Smooth muscle cell (in vitro differentiated cells): ENCODE results near the gene NKAIN2. TPM values are rescaled to one million over a fixed set of nuclear protein-coding genes. Genes with fewer than 3 reads are reported as not detected.

ENCODE experiments used
- DNase-seq: peaks from one replicate; lab custom pipeline; 2025; ENCODE audit not compliant: unreplicated experiment; lab: John Stamatoyannopoulos, UW
- H2AFZ ChIP-seq: fragments of 200-600 bp; sonication (generic); 2 replicates; pipeline ENCODE4 v1.6.0; 2016; ENCODE audit warnings: antibody characterized with exemption, low read depth, mild to moderate bottlenecking
- H3F3A ChIP-seq: fragments of 200-600 bp; sonication (generic); 2 replicates; pipeline ENCODE4 v1.6.0; 2017; ENCODE audit warnings: antibody characterized with exemption, low read depth
- H3K27ac ChIP-seq: fragments of 200-600 bp; sonication (generic); 2 replicates; pipeline ENCODE4 v1.5.1; 2016; ENCODE audit warnings: low read depth, mild to moderate bottlenecking
- H3K27me3 ChIP-seq: fragments of 200-600 bp; sonication (generic); 2 replicates; pipeline ENCODE4 v1.6.1; 2016; ENCODE audit warnings: low read depth, mild to moderate bottlenecking
- H3K36me3 ChIP-seq: fragments of 200-600 bp; sonication (generic); 2 replicates; pipeline ENCODE4 v1.5.1; 2016; ENCODE audit warnings: low read depth
- H3K4me1 ChIP-seq: fragments of 200-600 bp; sonication (generic); 2 replicates; pipeline ENCODE4 v1.5.1; 2016; ENCODE audit warnings: low read depth
- H3K4me2 ChIP-seq: fragments of 200-600 bp; sonication (generic); 2 replicates; pipeline ENCODE4 v1.6.0; 2016; ENCODE audit warnings: mild to moderate bottlenecking
- H3K4me3 ChIP-seq: fragments of 200-600 bp; sonication (generic); 2 replicates; pipeline ENCODE4 v1.5.1; 2016; ENCODE audit warnings: mild to moderate bottlenecking
- H3K79me2 ChIP-seq: fragments of 200-600 bp; sonication (generic); 2 replicates; pipeline ENCODE4 v1.6.0; 2016; ENCODE audit warnings: low read depth, mild to moderate bottlenecking
- H3K9ac ChIP-seq: fragments of 200-600 bp; sonication (generic); 2 replicates; pipeline ENCODE4 v1.6.0; 2016; ENCODE audit warnings: low read depth
- H3K9me3 ChIP-seq: fragments of 200-600 bp; sonication (generic); replicated peaks from 2 replicates; pipeline ENCODE4 v1.5.1; 2016; ENCODE audit warnings: low read depth
- H4K20me1 ChIP-seq: fragments of 200-600 bp; sonication (generic); 2 replicates; pipeline ENCODE4 v1.6.0; 2016; ENCODE audit warnings: low read depth
- WGBS: methylation state at CpG from one replicate; pipeline ENCODE4 v1.1.7; 2016; ENCODE audit warnings: low lambda C conversion rate; 5-methylcytosine and 5-hydroxymethylcytosine counted together
- polyA plus RNA-seq: library from polyadenylated mRNA; unstranded; fragments of >200 nt; fragmentation: Nextera tagmentation; extraction: Ambion mirVana; gene quantifications from 2 replicates; pipeline ENCODE4 v1.2.1, GENCODE V29; 2016
- total RNA-seq: library from RNA; depleted of rRNA; stranded (reverse); fragments of >200 nt; gene quantifications from 2 replicates; pipeline ENCODE4 v1.2.3, GENCODE V29; 2014
- TF ChIP-seq, protein P1 (sequence below): fragments of 200-600 bp; sonication (generic); IDR thresholded peaks from 2 replicates; pipeline ENCODE4 v1.5.1; 2017; ENCODE audit warnings: borderline replicate concordance, mild to moderate bottlenecking, antibody characterized with exemption; ENCODE audit not compliant: insufficient read depth, poor library complexity, severe bottlenecking

NKAIN2 gene
- total and polyA plus RNA-seq, 2 experiments from 2014 or later, result 0.09 TPM; not detected in 1

GRCh38 chr6:123838505-123839234, 35.0 kb downstream of the NKAIN2 start:
- TF ChIP-seq, protein P1, sequence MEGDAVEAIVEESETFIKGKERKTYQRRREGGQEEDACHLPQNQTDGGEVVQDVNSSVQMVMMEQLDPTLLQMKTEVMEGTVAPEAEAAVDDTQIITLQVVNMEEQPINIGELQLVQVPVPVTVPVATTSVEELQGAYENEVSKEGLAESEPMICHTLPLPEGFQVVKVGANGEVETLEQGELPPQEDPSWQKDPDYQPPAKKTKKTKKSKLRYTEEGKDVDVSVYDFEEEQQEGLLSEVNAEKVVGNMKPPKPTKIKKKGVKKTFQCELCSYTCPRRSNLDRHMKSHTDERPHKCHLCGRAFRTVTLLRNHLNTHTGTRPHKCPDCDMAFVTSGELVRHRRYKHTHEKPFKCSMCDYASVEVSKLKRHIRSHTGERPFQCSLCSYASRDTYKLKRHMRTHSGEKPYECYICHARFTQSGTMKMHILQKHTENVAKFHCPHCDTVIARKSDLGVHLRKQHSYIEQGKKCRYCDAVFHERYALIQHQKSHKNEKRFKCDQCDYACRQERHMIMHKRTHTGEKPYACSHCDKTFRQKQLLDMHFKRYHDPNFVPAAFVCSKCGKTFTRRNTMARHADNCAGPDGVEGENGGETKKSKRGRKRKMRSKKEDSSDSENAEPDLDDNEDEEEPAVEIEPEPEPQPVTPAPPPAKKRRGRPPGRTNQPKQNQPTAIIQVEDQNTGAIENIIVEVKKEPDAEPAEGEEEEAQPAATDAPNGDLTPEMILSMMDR, result no peak
- H3K27me3 ChIP-seq, result peaks cover 23% of the 10 kb centered on the region
- no peak overlapping the region for H3K9ac ChIP-seq
- H2AFZ ChIP-seq, result no peak overlapping the region
- no peaks in the 10 kb centered on the region for H4K20me1 ChIP-seq
- H3K4me3 ChIP-seq, result no peak overlapping the region
- WGBS, result 57% methylated on average over 8 of the region's 8 CpGs
- H3F3A ChIP-seq, result no peaks in the 10 kb centered on the region
- H3K4me2 ChIP-seq, result no peak overlapping the region
- H3K27ac ChIP-seq, result no peak overlapping the region
- H3K9me3 ChIP-seq, result no peaks in the 10 kb centered on the region
- no peaks in the 10 kb centered on the region for H3K79me2 ChIP-seq
- DNase-seq, result no peak
- no peaks in the 10 kb centered on the region for H3K4me1 ChIP-seq
- no peaks in the 10 kb centered on the region for H3K36me3 ChIP-seq

- Histone ChIP-seq H3K9me3 (no peaks in the 10 kb centered on the region), H3K4me1 (no peaks in the 10 kb centered on the region), H3K36me3 (no peaks in the 10 kb centered on the region), H3K4me3 (no peak overlapping the region), H3K4me2 (no peak overlapping the region), H3K27me3 (peaks cover 23% of the 10 kb centered on the region), H3F3A (no peaks in the 10 kb centered on the region), H4K20me1 (no peaks in the 10 kb centered on the region), H3K9ac (no peak overlapping the region), H3K79me2 (no peaks in the 10 kb centered on the region), H2AFZ (no peak overlapping the region), H3K27ac (no peak overlapping the region)
- TF ChIP-seq, protein P1, result no peak
- no peak for DNase-seq
- WGBS, result 70% methylated on average over 6 of the region's 6 CpGs
Observed at GRCh38 chr6:123841067-123841896, 37.6 kb downstream of the NKAIN2 start.

DNA sequence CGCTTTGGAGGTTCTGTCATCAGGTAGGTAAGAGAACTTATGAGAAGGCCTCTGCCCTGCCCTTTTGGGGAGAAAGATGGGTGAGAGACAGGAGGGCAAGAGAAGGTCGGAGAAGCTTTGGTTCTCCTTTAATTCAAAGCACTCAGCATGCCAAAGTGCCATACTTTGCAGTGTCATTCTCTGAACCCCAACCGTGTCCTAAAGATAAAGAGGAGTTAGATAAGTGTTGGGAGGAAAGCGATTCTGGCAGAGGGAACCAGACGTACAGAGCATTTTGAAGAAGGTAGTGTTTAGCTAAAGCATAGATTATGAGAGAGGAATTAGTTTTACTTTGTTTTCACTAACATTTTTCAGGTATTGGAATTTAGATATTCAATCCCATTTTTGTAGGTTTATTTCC, 40.3 kb downstream of the NKAIN2 start:
- H3K36me3 ChIP-seq, result no peaks in the 10 kb centered on the region
- no peak for DNase-seq
- TF ChIP-seq, protein P1, result no peak
- H3K27ac ChIP-seq, result no peak overlapping the region
- H3K27me3 ChIP-seq, result peaks cover under 1% of the 10 kb centered on the region
- H3K9ac ChIP-seq, result no peak overlapping the region
- H3K4me1 ChIP-seq, result no peaks in the 10 kb centered on the region
- H3K79me2 ChIP-seq, result no peaks in the 10 kb centered on the region
- H3K4me2 ChIP-seq, result no peak overlapping the region
- 83% methylated on average over 5 of the region's 5 CpGs for WGBS
- no peaks in the 10 kb centered on the region for H3F3A ChIP-seq
- no peaks in the 10 kb centered on the region for H4K20me1 ChIP-seq
- H3K9me3 ChIP-seq, result no peaks in the 10 kb centered on the region
- no peak overlapping the region for H2AFZ ChIP-seq
- no peak overlapping the region for H3K4me3 ChIP-seq
